HUES64 (cell line): Measurements from ENCODE around the gene CRABP2.
A peak's percentile ranks its signal among the peaks of the same experiment; 100 is the strongest.

Experiments used
- H3K27ac ChIP-seq: 2 replicates; pipeline ENCODE4 v1.7.0; 2013; ENCODE audit warnings: low read depth, low read length, inconsistent platforms
- H3K27me3 ChIP-seq: 2 replicates; pipeline ENCODE4 v1.6.1; 2013; ENCODE audit warnings: mild to moderate bottlenecking, low read length; ENCODE audit not compliant: insufficient read depth
- H3K36me3 ChIP-seq: 2 replicates; pipeline ENCODE4 v1.6.1; 2013; ENCODE audit warnings: mild to moderate bottlenecking, low read length; ENCODE audit not compliant: insufficient read depth
- H3K4me1 ChIP-seq: 2 replicates; pipeline ENCODE4 v1.6.1; 2013; ENCODE audit warnings: mild to moderate bottlenecking, low read length, moderate library complexity; ENCODE audit not compliant: insufficient read depth
- H3K4me3 ChIP-seq: 2 replicates; pipeline ENCODE4 v1.5.1; 2013; ENCODE audit warnings: mild to moderate bottlenecking, low read length, moderate library complexity
- H3K9ac ChIP-seq: 2 replicates; pipeline ENCODE4 v1.6.1; 2013; ENCODE audit warnings: mild to moderate bottlenecking, low read depth, low read length
- H3K9me3 ChIP-seq: 2 replicates; pipeline ENCODE4 v1.6.1; 2013; ENCODE audit warnings: low read depth, low read length; ENCODE audit not compliant: insufficient read depth
- WGBS: fragments of 150-250, 120-280 bp; methylation state at CpG from one replicate; pipeline ENCODE4 v1.1.7; 2013; ENCODE audit warnings: missing lambda C conversion rate; 5-methylcytosine and 5-hydroxymethylcytosine counted together

CRABP2 gene

GRCh38 chr1:156747742-156748669 is 42.6 kb upstream of the CRABP2 start:
- Histone ChIP-seq H3K27ac (peak overlapping the region; percentile 100), H3K27me3 (no peaks in the 10 kb centered on the region), H3K36me3 (peaks cover 25% of the 10 kb centered on the region), H3K9me3 (no peaks in the 10 kb centered on the region), H3K9ac (peak overlapping the region; percentile 72), H3K4me3 (peak overlapping the region; percentile 71), H3K4me1 (peaks cover 48% of the 10 kb centered on the region)
- WGBS: 42% methylated on average over 7 of the region's 8 CpGs

GRCh38 chr1:156746728-156747631 is 41.6 kb upstream of the CRABP2 start:
- WGBS: under 1% methylated on average over 16 of the region's 29 CpGs
- peak overlapping the region; percentile 71 for H3K4me3 ChIP-seq
- H3K9ac ChIP-seq: peak overlapping the region; percentile 99
- H3K4me1 ChIP-seq: peaks cover 48% of the 10 kb centered on the region
- no peaks in the 10 kb centered on the region for H3K9me3 ChIP-seq
- no peaks in the 10 kb centered on the region for H3K27me3 ChIP-seq
- H3K27ac ChIP-seq: peak overlapping the region; percentile 100
- peaks cover 35% of the 10 kb centered on the region for H3K36me3 ChIP-seq

- Histone ChIP-seq H3K9ac (peak overlapping the region; percentile 45; the same call in 1 of the 2 replicates), H3K36me3 (peaks cover 40% of the 10 kb centered on the region)
Observed at GRCh38 chr1:156746406-156746727, 41.0 kb upstream of the CRABP2 start.

GRCh38 chr1:156745881-156746280 is 40.5 kb upstream of the CRABP2 start:
- Histone ChIP-seq H3K36me3 (peaks cover 40% of the 10 kb centered on the region), H3K4me3 (peak overlapping the region; percentile 71; the same call in 1 of the 2 replicates), H3K9ac (peak overlapping the region; percentile 45; the same call in 1 of the 2 replicates), H3K9me3 (no peaks in the 10 kb centered on the region), H3K4me1 (peaks cover 55% of the 10 kb centered on the region), H3K27me3 (no peaks in the 10 kb centered on the region), H3K27ac (peak overlapping the region; percentile 100)
- 91% methylated on average over 3 of the region's 3 CpGs for WGBS

More at GRCh38 chr1:156746406-156746727, 41.0 kb upstream of the CRABP2 start:
- Histone ChIP-seq H3K4me1 (peaks cover 54% of the 10 kb centered on the region), H3K4me3 (peak overlapping the region; percentile 71), H3K27ac (peak overlapping the region; percentile 100), H3K27me3 (no peaks in the 10 kb centered on the region), H3K9me3 (no peaks in the 10 kb centered on the region)
- WGBS: 26% methylated on average over 9 of the region's 9 CpGs

- peak overlapping the region; percentile 46; the same call in 1 of the 2 replicates for H3K27ac ChIP-seq
- no peak overlapping the region for H3K9ac ChIP-seq
- H3K9me3 ChIP-seq: no peaks in the 10 kb centered on the region
- WGBS: 92% methylated on average over 14 of the region's 14 CpGs
- no peaks in the 10 kb centered on the region for H3K27me3 ChIP-seq
- peaks cover 40% of the 10 kb centered on the region for H3K36me3 ChIP-seq
- no peak overlapping the region for H3K4me3 ChIP-seq
- peaks cover 55% of the 10 kb centered on the region for H3K4me1 ChIP-seq
Observed at GRCh38 chr1:156744786-156745419, 39.5 kb upstream of the CRABP2 start.

GRCh38 chr1:156744344-156744743 is 39.0 kb upstream of the CRABP2 start:
- Histone ChIP-seq H3K4me3 (no peak overlapping the region), H3K27ac (no peak overlapping the region), H3K27me3 (no peaks in the 10 kb centered on the region), H3K9me3 (no peaks in the 10 kb centered on the region), H3K36me3 (peaks cover 40% of the 10 kb centered on the region), H3K9ac (no peak overlapping the region), H3K4me1 (peaks cover 50% of the 10 kb centered on the region)
- WGBS: 89% methylated on average over 11 of the region's 12 CpGs

- H3K27ac ChIP-seq: no peak overlapping the region
Observed at GRCh38 chr1:156743367-156744302, 38.3 kb upstream of the CRABP2 start.

GRCh38 chr1:156742801-156743200 is 37.4 kb upstream of the CRABP2 start:
- H3K4me1 ChIP-seq: peaks cover 34% of the 10 kb centered on the region
- 89% methylated on average over 3 of the region's 4 CpGs for WGBS
- no peak overlapping the region for H3K27ac ChIP-seq
- no peaks in the 10 kb centered on the region for H3K27me3 ChIP-seq
- no peak overlapping the region for H3K4me3 ChIP-seq
- H3K9me3 ChIP-seq: no peaks in the 10 kb centered on the region
- H3K36me3 ChIP-seq: peaks cover 46% of the 10 kb centered on the region
- no peak overlapping the region for H3K9ac ChIP-seq

More at GRCh38 chr1:156743367-156744302, 38.3 kb upstream of the CRABP2 start:
- 94% methylated on average over 14 of the region's 14 CpGs for WGBS
- Histone ChIP-seq H3K4me3 (no peak overlapping the region), H3K4me1 (peaks cover 43% of the 10 kb centered on the region), H3K36me3 (peaks cover 40% of the 10 kb centered on the region), H3K9me3 (no peaks in the 10 kb centered on the region), H3K9ac (no peak overlapping the region), H3K27me3 (no peaks in the 10 kb centered on the region)

- Histone ChIP-seq H3K4me3 (peak overlapping the region; percentile 29; the same call in 1 of the 2 replicates), H3K9ac (peak overlapping the region; percentile 53; the same call in 1 of the 2 replicates), H3K4me1 (peaks cover 30% of the 10 kb centered on the region), H3K9me3 (no peaks in the 10 kb centered on the region), H3K27me3 (no peaks in the 10 kb centered on the region), H3K36me3 (peaks cover 54% of the 10 kb centered on the region), H3K27ac (peak overlapping the region; percentile 83)
- 92% methylated on average over 3 of the region's 3 CpGs for WGBS
Observed at GRCh38 chr1:156742017-156742416, 36.6 kb upstream of the CRABP2 start.

GRCh38 chr1:156741481-156741983 is 36.1 kb upstream of the CRABP2 start:
- no peaks in the 10 kb centered on the region for H3K9me3 ChIP-seq
- no peaks in the 10 kb centered on the region for H3K27me3 ChIP-seq
- 48% methylated on average over 6 of the region's 8 CpGs for WGBS
- H3K9ac ChIP-seq: peak overlapping the region; percentile 53; the same call in 1 of the 2 replicates
- peak overlapping the region; percentile 83 for H3K27ac ChIP-seq
- peak overlapping the region; percentile 29 for H3K4me3 ChIP-seq
- H3K36me3 ChIP-seq: peaks cover 58% of the 10 kb centered on the region
- peaks cover 30% of the 10 kb centered on the region for H3K4me1 ChIP-seq
